Measurements from ENCODE around the gene PDPK1.
"Not testable (repeated sequence)": the region's sequence is repeated elsewhere in the genome, so short reads cannot be mapped to it uniquely, and the experiment has no call there.

The PDPK1 gene

GRCh38 chr16:2526135-2526534, 11.7 kb upstream of the PDPK1 start:
- no peak for DNase-seq

- no peak for DNase-seq
These were observed 10.6 kb upstream of the PDPK1 start for GRCh38 chr16:2527071-2527783.

- no peak for DNase-seq
These were observed 10.1 kb upstream of the PDPK1 start for GRCh38 chr16:2527784-2528100.

- no peak for DNase-seq
These were observed 9.4 kb upstream of the PDPK1 start for GRCh38 chr16:2528161-2529060.

GRCh38 chr16:2529061-2529931, 8.5 kb upstream of the PDPK1 start:
- no peak for DNase-seq

- DNase-seq = no peak
These were observed 7.7 kb upstream of the PDPK1 start for GRCh38 chr16:2529961-2530628.

- DNase-seq = no peak
These were observed 7.0 kb upstream of the PDPK1 start for GRCh38 chr16:2530629-2531318.

- no peak for DNase-seq
These were observed 6.5 kb upstream of the PDPK1 start, which contains the start of gene CEMP1 for GRCh38 chr16:2531371-2531695. Gene CEMP1 (minus strand): TSS chr16:2531408. CDS start chr16:2531073, 335 bp downstream.

GRCh38 chr16:2531696-2532493, 5.9 kb upstream of the PDPK1 start:
- DNase-seq = peak; percentile 97

GRCh38 chr16:2532494-2533141, 5.2 kb upstream of the PDPK1 start:
- peak; percentile 75 to 79 for DNase-seq

- DNase-seq = not testable (repeated sequence)
These were observed 4.6 kb upstream of the PDPK1 start for GRCh38 chr16:2533142-2533755.

GRCh38 chr16:2533912-2534311, 3.9 kb upstream of the PDPK1 start:
- DNase-seq = no peak

- not testable (repeated sequence) for DNase-seq
These were observed 3.5 kb upstream of the PDPK1 start for GRCh38 chr16:2534335-2534734.

- DNase-seq = peak in 1 of 2 donors; percentile 51
These were observed 2.2 kb upstream of the PDPK1 start for GRCh38 chr16:2535625-2536013.

- not testable (repeated sequence) for DNase-seq
These were observed 1.5 kb downstream of the PDPK1 start for GRCh38 chr16:2539192-2539844.

GRCh38 chr16:2539845-2540458, 2.1 kb downstream of the PDPK1 start:
- peak; percentile 33 to 50 for DNase-seq

GRCh38 chr16:2540912-2541311, 3.1 kb downstream of the PDPK1 start:
- peak in 1 of 2 donors; percentile 43 for DNase-seq

- DNase-seq = not testable (repeated sequence)
These were observed 3.6 kb downstream of the PDPK1 start for GRCh38 chr16:2541409-2541808.

GRCh38 chr16:2543771-2544170, 6.0 kb downstream of the PDPK1 start:
- not testable (repeated sequence) for DNase-seq

Data from CD4-positive, alpha-beta T cell treated with Interleukin-1 beta for 1 hour (primary cell).